Activated T-helper 1 cell treated with Interleukin-2 at 50 U/mL for 16 hours (primary cell): ENCODE measurements around the gene STPG3.
A peak's percentile ranks its signal among the peaks of the same experiment; 100 is the strongest.
"Not testable (repeated sequence)": the region's sequence is repeated elsewhere in the genome, so short reads cannot be mapped to it uniquely, and the experiment has no call there.

Source experiments
- DNase-seq: peaks from one replicate; pipeline ENCODE4 v3.0.0-alpha.2; 2020; ENCODE audit warnings: low read depth

STPG3 gene

GRCh38 chr9:137234055-137234697 is 16.9 kb upstream of the STPG3 start:
- no peak for DNase-seq

GRCh38 chr9:137234758-137235423 is 16.2 kb upstream of the STPG3 start:
- DNase-seq: no peak

GRCh38 chr9:137235424-137236237 is 15.5 kb upstream of the STPG3 start:
- DNase-seq: no peak

GRCh38 chr9:137236238-137236935 is 14.7 kb upstream of the STPG3 start:
- DNase-seq: peak; percentile 82

- DNase-seq: no peak
Measured at GRCh38 chr9:137236936-137237421, 14.1 kb upstream of the STPG3 start.

GRCh38 chr9:137237759-137238726 is 13.0 kb upstream of the STPG3 start:
- no peak for DNase-seq

- not testable (repeated sequence) for DNase-seq
Measured at GRCh38 chr9:137239541-137240200, 11.4 kb upstream of the STPG3 start.

- peak; percentile 62 for DNase-seq
Measured at GRCh38 chr9:137240318-137240840, 10.7 kb upstream of the STPG3 start.

GRCh38 chr9:137240841-137241489 is 10.1 kb upstream of the STPG3 start, which contains the start of gene TUBB4B:
Gene TUBB4B, plus strand, starts transcription at chr9:137241287. Its CDS starts 74 bp downstream, at chr9:137241361.
- DNase-seq: peak; percentile 95

GRCh38 chr9:137241490-137242268 is 9.4 kb upstream of the STPG3 start:
- DNase-seq: peak; percentile 71

GRCh38 chr9:137242269-137243203 is 8.6 kb upstream of the STPG3 start:
- no peak for DNase-seq

GRCh38 chr9:137243266-137243625 is 7.8 kb upstream of the STPG3 start:
- not testable (repeated sequence) for DNase-seq

GRCh38 chr9:137243626-137244485 is 7.2 kb upstream of the STPG3 start:
- no peak for DNase-seq

GRCh38 chr9:137244486-137245449 is 6.3 kb upstream of the STPG3 start:
- no peak for DNase-seq
